M059J (cell line): ENCODE data around the gene SKAP1. TPM values are rescaled to one million over a fixed set of nuclear protein-coding genes. Genes with fewer than 3 reads are reported as not detected.

Experiments
- DNase-seq: peaks from one replicate; pipeline ENCODE4 v3.0.0-alpha.2; 2012; ENCODE audit warnings: low read depth
- total RNA-seq: library from RNA; depleted of rRNA; stranded (reverse); fragments of >200 nt; shearing (Covaris generic); gene quantifications from 2 replicates; pipeline ENCODE4 v1.2.3, GENCODE V29; 2014; rRNA removed

The SKAP1 gene
- total RNA-seq, 1 experiment from 2014 or later, result 0.42 TPM

DNA sequence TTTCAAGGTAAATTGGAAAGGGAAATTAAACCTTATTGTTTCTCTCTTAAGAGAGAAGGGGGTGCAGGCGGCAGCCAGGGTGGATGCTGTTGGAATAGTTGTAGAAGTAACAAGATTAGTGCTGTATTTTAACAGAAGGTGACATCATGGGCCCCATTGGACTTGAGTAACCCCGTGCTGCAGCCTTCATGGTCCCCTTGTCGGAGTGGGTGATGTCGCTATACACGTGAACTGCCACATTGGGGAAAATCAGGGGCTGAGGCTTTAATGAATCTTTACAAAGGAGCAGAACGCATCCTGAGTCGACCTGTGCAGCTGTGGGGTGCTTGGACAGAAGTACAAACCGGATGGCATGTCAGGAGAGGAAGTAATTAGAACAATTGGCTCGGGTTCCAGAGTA is 319.3 kb downstream of the SKAP1 start:
- DNase-seq, result no peak

DNA sequence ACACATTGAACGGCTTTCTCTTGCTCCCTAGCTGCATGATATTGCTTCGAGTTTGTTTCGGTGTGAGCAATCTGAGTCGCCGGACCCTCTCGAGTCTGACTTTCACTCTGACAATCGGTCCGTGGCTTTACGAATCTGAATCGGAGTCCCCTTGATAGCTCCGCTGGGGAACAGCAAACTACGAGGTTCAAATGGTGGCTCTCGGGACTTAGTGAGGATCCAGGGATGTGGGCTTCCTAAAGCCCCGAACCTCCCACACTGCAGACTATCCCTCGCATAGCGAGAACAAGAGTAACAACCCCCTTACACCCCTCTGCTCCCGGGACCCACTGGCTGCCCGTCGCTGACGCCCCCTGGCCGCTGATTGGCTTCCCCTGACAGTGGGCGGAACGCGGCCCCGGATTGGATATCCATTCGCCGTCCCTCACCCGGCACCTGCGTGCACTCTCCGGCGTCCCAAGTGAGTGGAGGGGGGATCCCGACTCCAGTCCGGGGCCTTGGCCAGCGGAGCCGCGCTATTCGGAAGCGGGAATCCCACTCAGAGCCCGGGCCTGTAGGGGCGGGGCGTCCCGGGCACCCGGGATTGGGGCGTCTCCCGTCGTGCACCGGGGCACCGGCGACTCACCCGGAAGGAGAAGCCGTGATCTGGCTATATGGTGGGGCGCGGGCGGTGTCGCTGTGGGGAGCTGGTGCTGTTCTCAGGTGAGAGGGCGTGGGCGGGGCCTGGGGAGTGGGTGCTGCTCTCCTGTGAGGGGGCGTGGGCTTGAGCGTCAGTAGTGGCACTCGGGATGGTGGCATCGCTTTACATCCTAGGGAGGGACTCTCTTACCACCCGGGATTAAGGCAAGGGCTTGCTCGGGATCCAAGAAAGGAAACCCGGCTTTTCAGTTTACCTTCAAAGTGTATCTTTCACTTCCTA is 322.6 kb downstream of the SKAP1 start, which contains the start of gene SNX11:
Gene SNX11 (plus strand): TSS at position 630 of the 919 bp plus-strand sequence. CDS start 4,278 bp downstream, outside the sequence.
- peak; percentile 83 for DNase-seq

DNA sequence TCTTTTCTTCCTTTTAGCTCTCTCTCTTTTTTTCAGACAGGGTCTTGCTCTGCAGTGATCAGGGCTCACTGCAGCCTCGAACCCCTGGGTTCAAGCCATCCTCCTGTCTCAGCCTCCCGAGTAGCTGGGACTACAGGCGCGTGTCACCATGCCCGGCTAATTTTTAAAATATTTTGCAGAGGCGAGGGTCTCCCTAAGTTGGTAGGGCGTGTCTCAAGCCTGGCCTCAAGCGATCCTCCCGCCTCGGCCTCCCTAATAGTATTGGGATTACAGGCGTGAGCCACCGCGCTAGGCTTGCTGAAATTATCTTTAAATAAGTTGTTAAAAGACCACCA is 323.2 kb downstream of the SKAP1 start:
- no peak for DNase-seq

DNA sequence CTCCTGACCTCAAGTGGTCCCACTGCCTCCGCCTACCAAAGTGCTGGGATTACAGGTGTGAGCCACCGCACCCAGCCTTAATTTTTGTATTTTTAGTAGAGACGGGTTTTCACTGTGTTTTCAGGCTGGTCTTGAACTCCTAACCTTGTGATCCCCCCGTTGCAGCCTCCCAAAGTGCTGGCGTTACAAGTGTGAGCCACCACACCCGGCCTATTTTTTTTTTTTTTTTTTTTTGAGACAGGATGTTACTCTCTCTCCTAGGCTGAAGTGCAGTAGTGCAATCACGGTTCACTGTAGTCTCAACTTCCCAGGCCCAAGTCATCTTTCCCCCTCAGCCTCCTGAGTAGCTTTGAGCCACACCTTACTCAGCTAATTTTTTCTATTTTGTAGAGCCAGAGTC is 325.6 kb downstream of the SKAP1 start:
- DNase-seq, result no peak

DNA sequence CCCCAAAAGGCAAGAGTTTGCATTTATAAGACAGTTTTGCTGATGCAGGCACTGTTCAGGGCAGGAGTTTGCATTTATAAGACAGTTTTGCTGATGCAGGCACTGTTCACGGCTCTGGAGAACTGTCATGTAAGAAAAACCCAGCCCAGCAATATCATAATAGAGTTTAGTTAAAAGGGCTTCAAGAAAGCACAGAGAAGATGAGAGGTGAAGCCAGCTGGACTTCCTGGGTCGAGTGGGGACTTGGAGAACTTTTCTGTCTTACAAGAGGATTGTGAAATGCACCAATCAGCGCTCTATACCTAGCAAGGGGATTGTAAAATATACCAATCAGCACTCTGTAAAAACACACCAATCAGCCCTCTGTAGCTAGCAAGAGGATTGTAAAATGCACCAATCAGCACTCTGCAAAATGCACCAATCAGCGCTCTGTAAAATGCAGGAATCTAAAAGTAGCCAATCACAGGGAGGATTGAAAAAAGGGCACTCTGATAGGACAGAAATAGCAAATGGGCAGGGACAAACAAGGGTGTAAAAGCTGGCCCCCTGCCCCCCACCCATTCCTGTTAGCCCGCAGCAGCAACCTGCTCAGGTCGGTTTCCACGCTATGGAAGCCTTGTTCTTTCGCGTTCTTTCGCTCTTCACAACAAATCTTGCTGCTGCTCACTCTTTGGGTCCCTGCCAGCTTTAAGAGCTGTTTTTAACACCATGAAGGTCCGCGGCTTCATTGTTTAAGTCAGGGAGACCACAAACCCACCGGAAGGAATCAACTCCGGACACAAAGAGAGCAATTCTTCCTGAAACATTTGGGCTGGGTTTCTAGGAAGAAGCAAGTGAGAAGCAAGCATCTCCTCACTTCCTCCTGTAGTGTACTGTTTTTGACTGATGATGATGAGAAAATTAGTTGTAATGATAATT is 327.0 kb downstream of the SKAP1 start:
- DNase-seq, result no peak

DNA sequence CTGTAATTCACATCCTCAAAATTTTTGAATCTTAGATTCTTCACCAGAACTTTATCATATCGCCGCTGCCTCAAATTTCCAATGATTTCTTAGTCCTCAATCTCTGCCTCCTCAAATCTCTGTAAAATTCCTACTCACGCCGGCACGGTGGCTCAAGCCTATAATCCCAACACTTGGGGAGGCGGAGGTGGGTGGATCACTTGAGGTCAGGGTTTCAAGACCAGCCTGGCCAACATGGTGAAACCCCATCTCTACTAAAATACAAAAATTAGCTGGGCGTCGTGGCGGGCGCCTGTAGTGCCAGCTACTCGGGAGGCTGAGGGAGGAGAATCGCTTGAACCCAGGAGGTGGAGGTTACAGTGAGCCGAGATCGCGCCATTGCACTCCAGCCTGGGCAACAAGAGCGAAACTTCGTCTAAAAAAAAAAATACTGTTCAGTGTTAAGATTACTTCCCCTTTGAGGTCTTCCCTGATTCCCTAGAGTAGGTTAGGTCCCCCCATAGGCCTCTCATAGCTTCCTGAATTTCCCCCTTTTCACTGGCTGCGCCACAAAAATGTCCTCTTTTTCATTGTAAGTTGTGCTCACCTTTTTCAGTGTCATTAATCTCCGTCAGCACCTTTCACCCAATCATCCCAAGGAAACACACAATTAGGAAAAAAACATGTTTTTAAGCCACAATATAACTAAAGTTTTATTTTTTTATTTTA is 327.8 kb downstream of the SKAP1 start:
- no peak for DNase-seq

DNA sequence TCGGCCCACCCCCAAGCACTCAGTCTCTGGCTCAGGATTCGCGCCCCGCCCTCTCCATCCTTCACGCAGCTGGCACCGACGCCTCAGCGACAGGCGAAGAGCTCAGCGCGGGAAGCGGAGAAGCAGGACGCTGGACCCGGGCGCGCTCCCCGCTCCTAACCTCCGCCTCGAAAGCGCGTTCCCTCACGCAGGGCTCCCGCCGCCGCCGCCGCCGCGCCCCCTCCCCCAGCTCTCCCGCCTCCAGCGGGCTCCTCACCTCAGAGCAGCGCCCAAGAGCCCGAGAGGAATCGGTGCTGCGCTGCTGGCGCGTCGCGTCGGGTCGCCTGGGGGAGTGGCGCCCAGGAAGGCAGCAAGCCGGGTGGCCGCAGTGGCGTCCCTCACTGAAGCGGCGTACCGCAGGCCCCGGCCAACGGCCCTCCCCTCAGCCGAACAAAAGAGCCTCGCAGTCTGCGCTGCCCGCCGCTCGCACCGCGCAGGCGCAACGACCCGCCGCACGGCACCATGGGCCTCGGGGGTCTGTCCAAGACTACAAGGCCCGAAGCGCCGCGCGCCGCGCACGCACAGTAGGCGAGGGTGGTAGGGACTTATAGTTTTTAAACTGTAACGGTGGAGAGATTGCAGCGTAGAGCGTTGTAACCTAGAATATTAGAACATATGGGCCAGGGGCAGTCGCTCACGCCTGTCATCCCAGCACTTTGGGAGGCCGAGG is 328.8 kb downstream of the SKAP1 start, which contains the start of gene CBX1:
Gene CBX1 (minus strand): TSS at position 467 of the 709 bp plus-strand sequence. CDS start 24,474 bp downstream, outside the sequence.
- DNase-seq, result peak; percentile 94

DNA sequence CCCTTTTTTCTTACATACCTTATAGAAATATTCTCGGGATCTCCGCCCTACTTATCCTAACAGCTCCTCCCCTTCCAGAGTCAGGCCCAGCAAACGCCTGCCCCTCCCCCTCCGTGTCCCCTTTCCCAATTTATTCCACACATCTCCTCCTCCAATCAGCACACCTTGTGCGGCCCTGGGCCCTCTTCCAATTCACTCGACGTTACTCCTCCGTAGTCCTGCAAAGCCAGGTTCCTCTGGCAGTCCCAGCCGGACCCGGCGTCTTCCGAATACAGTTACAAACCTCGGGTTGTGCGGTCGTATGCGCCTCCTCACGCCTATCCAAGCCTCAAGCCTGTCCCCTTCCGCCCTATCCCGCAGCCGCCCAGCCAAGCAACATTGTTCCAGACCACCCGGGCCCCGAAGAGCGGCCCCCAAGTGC is 329.4 kb downstream of the SKAP1 start:
- peak; percentile 67 for DNase-seq

DNA sequence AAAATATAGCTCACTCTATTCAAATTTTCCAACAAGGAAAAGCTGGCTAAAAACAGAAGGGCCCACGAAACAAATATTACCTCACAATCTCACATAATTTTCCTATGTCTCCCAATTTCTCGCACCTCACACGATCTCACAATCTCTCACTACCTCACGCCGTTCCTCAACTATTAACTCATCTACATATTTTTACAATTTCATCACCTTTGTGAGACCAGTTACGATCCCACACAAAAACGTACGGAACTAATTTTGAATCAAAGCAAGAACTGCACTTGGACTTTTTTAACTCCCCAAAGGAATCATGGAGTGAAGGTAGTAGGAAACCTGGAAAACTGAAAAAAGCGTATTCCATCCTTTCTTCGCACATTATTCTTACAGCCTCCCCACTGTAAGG is 329.9 kb downstream of the SKAP1 start:
- DNase-seq, result peak; percentile 39

DNA sequence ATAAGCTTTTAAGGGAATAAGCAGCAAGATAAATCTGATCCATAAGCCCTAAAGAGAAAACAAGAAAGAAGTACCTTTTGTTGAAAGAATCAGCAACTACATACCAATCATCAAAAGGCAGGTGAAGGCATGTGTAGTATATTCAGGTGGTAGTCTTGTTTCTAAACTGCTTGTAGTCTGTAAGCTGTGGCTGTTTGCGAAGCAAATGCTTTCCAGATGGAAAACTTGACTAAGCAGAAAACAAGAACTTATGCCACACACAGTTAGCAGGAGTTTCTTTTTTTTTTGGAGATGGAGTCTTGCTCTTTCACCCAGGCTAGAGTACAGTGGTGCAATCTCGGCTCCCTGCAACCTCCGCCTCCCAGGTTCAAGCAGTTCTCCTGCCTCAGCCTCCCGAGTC is 334.4 kb downstream of the SKAP1 start:
- no peak for DNase-seq

DNA sequence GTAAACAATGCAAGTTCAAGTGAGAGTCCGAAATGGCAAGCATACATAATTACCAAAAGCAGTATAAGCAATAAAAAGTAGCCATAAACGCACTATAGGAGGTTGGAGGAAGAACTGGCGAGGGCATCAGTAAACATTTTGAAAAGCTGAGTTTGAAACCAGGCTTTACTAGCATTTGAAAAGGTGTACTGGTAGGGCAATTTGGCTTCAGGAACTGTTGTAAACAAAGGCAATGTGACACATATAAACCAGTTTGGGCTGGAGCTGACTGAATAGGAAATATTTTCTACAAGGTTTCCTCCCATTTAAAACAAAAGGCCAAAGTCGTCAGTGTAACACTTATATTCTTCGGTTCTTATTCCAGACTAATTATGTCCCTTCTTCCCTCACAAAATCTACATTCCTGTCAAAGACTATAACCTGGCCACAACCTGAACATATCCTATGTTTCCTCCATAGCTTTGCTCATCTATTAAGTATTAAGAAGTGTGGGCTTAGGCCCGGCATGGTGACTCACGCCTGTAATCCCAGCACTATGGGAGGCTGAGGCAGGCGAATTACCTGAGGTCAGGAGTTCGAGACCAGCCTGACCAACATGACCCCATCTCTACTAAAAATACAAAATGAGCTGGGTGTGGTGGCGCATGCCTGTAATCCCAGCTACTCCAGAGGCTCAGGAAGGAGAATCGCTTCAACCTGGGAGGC is 336.5 kb downstream of the SKAP1 start:
- no peak for DNase-seq

DNA sequence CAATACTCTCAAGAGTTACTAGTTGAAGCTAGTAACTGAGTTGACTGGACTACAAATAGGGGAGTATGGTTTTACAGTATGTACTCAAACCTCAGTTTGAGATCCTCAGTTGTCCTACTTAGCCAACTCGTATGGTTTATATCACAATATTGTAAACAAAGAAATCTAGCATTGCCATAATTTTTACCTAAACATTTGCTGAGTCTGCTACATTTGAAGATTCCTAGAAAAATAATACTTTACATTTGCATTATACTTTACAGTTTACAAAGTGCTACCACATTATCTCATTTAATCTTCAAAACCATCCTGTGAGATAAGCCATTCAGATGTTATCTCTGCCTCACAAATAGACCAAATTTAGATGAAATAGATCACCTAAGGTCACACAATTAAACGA is 345.1 kb downstream of the SKAP1 start:
- no peak for DNase-seq

Other genes with a start within 250 kb of the SKAP1 start
- gene HOXB1, start 100.8 kb upstream of the SKAP1 start, total RNA-seq, result not detected in 2 replicates
- gene HOXB2, start 114.9 kb upstream of the SKAP1 start, total RNA-seq, result 17.4 and 30.7 TPM in 2 replicates
- gene HOXB4, start 148.1 kb upstream of the SKAP1 start, total RNA-seq, result 0.20 and 0.57 TPM in 2 replicates
- 10.2 and 15.4 TPM in 2 replicates for gene HOXB3, start 160.0 kb upstream of the SKAP1 start, total RNA-seq
- 0.10 and 0.37 TPM in 2 replicates for gene HOXB5, start 163.6 kb upstream of the SKAP1 start, total RNA-seq
- gene HOXB6, start 174.8 kb upstream of the SKAP1 start, total RNA-seq, result 6.2 and 9.4 TPM in 2 replicates
- gene HOXB7, start 180.8 kb upstream of the SKAP1 start, total RNA-seq, result 20.0 and 23.3 TPM in 2 replicates
- gene HOXB8, start 185.1 kb upstream of the SKAP1 start, total RNA-seq, result 5.5 and 6.3 TPM in 2 replicates
- gene HOXB9, start 196.1 kb upstream of the SKAP1 start, total RNA-seq, result 10.4 and 16.3 TPM in 2 replicates